DMS153 (cell line): Measurements from ENCODE around the gene POLG.

Experiments
- DNase-seq: peaks from one replicate; lab custom pipeline; 2025; lab: John Stamatoyannopoulos, UW

The POLG gene

DNA sequence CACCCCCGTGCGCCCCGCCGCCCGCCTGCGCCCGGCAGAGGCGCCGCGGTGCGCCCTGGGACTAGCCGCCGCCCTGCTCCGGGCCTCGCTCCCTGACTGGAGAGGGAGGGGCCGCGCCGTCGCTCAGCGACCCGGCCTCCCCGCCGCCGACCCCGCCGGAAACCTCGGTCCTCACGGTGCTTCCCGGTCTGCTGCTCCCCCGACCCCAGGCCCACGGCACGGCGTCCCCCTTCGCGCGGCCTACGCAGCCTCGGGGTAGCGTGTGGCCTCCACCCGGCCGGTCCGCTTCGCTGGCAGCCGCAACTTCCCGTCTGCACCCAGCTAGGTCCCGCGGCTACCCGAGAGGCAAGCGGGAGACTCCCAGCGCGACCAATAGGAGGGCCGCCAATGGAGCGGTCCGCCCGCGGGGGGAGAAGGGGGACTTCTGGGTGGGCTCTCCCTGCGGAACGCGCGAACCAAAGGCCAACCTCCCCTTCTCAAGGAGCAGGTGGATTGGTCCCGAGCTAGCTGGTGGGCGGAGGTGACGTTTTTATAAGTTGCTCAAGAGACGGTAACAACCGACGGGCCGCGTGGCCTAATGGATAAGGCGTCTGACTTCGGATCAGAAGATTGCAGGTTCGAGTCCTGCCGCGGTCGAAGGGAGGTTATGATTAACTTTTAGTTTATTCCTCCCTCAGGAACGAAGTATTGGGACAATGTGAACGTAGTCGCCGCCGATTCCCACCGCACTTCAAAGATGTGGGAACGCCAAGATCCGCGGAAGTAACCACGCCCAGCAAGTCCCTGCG is at the start of gene POLG:
TSS of gene POLG (minus strand) at position 315 of the 788 bp plus-strand sequence. CDS start 1,070 bp downstream, outside the sequence.
- peak; percentile 91 for DNase-seq

DNA sequence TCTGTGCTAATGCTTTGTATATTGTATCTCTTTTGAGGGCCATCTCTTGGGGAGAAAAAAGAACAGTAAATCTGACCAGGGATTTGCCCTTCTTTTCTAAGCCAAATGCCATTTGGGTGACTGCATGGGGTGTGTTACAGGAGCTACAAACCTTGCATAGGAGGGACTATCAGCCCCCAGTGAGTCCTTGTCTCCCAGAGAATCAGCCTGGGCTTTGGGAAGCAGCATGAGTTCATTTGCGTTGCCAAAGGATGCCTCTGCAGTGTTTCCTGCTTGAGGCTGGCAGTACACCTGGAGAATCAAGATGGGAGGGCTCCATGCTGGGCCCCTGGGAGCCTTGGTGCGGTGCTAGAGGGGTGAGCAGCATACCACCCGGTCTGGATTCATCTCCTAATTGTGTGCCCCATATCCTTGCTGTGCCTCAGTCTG is 49.6 kb upstream of the POLG start:
- DNase-seq: no peak

GRCh38 chr15:89383365-89384175 is 48.9 kb upstream of the POLG start:
- peak; percentile 63 for DNase-seq

GRCh38 chr15:89381888-89382686 is 47.5 kb upstream of the POLG start:
- no peak for DNase-seq

GRCh38 chr15:89381331-89381730 is 46.7 kb upstream of the POLG start:
- no peak for DNase-seq

DNA sequence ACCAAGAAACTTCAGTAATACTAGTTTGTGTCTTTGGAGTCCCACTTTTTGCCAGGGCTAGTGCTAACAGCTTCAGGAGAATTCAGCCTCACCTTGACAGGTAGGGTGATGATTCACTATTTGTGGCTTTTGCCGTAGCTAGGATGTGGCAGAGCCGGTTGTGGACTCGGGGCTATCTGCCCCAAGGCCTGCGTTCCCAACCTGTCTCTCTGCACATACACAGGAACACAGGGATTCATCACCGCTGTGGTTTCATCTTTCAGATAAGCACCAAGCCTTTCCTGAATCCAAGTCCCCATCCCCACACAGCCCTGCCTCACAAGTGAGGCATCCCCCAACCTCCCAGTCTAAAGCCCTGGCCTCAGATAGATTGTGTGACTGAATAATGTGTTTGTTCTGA is 45.2 kb upstream of the POLG start:
- no peak for DNase-seq

DNA sequence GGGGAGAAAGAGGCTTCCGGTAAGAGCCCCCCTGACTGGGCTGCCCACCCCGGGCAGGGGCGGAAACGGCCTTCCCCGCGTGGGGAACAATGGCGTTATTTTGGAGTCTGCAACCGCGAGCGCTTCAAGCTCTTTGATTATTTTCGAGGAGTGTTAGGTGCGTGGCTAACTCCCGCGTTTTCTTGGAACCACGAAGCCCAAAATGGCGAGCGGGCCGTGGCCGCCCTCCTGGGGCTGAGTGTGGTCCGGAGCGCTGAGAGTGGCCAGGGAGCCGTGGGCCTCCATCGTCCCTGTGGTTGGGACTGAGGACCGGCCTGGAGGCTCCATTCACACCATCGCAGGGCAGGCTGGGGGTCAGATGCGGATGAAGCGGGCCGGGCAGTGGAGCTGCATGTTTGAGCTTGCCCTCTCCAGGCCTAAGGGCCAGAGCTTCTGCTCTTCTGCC is 44.6 kb upstream of the POLG start:
- DNase-seq: no peak

GRCh38 chr15:89378296-89379151 is 43.9 kb upstream of the POLG start:
- DNase-seq: no peak

- DNase-seq: no peak
Measured at GRCh38 chr15:89377842-89378295, 43.2 kb upstream of the POLG start.

DNA sequence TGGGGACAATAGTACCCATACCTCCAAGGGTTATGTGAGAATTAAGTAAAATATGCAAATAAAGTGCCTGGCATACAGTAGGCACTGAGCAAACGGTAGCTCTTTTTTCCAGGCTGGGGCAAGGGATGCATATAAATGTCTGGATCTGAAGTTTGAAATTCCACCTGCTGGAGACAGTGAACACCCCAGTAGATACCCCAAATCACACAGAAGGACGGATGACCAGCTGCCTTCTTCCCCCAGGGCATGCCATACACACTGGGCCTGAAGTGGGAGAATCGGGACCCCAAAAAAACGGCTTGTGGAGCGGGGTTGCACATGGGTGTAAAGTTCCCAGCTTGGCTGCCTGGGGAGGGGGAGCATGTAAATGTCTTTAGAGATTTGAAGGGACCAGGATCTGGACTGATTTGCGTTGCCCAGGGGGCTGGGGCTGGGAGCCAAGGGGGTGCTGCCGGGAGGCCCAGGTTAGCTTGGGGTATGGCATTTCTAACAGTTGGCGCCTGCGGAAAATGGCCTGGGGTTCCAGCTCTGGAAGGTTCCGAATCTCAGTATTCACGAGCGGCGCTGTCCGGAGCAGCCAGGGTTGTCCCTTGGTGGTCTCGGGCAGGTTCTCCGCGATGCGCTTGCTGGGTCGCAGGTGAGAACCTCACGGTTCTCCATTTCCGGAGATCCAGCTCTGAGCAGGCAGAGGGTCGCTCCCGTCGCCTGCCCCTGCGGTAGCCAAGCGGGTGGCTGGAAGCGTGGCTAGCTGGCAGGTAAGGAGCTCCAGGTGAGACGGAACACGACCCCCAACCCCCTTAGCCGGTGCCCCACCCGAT is 42.6 kb upstream of the POLG start:
- DNase-seq: no peak

DNA sequence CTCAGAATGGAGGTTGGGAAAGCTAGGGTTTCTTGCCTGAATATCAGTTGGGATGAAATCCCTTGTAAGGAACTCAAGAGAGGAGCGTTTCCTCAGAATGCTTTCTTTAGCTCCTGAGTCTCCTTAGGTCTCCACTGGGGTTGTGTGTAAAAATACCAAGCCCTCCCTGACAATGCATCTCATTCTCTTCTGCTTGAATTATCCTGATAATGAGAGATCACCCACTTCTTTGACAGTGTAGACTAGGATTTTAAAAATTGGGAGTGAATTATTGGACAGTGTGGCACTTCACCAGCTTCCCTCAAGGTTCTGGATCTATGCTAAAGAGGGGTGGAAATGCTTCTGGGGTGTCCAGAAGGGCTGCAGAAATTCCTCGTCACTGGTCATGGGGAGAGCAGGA is 41.8 kb upstream of the POLG start:
- no peak for DNase-seq

DNA sequence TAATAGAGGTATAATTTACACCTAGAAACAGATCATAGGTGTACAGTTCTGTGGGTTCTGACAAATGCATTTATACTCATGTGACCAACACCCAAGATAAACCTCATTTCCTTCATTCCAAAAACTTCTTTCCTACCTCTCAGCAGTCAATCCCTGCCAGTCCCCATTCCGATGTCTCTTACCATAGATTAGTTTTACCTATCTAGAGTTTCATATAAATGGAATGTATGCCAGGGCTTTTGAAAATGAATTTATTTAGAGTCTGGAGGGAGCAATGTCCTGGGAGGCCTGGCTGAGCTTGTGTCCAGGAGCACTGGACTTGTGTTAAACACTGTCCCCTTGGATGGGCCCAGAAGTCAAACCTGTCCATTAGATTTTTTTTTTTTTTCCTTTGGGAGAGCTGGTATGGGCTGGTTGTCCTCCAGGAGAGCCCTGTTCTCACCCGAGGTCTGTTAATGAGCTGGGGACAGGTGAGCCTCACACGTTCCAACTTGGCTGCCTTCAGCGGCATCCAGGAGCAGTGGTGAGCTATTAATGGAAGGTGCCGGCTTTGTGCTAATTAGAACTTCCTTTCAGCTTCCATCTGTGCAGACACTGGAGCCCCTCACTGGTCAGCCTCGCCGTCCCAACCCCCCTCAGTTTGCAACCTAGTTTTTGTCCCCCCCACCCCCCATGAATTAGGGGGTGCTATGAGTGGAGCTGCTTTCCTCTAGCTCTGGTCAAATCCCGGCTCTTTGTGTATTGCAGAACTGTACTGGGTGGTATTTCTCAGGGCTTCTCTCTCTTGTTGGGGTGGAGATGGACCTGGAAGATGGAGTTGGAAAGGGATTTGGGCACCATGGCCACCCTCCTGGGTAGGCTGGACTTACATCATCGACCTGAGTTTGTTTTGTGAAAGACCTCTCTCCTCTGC is 40.7 kb upstream of the POLG start:
- DNase-seq: no peak

DNA sequence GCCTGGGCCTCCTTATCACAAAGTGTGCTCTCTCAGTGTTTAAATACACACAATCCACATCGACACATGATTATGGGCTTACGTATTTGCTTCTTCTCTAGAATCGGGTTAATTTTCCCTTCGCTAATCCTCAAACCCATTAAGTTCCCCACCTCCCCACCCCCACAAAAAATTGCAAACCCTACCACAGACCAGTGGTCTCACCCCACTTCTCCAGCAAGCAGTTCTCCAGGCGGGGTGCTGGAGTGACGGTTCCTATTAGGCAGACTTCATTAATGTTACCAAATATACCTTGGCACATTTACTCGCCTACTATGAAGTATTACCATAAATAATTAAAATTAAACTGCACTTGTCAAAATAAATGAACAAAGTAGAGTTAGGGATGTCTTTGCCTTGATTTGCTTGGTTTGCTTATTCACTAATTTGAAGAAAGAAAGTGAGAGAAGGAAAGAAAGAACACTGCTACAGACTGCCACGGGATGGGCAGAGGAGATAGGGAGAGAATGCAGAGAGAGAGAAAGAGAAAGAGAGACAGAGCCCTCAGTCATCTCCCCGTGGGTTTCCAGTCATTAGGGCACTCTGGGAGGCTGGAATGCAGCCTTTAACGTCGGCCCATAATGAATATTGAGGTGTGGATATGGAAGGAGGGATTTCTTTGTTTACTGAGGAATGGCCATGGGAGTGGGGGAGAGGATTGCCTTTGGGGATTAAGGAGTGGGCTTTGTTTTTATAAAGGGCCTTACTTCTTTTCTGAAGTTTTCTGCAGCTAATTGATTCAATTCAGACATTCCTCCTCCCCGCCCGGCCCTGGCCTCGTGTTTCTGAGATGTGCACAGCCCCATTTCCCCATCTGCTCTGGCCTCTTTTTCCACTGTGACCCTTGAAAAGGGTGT is 39.7 kb upstream of the POLG start:
- DNase-seq: no peak

DNA sequence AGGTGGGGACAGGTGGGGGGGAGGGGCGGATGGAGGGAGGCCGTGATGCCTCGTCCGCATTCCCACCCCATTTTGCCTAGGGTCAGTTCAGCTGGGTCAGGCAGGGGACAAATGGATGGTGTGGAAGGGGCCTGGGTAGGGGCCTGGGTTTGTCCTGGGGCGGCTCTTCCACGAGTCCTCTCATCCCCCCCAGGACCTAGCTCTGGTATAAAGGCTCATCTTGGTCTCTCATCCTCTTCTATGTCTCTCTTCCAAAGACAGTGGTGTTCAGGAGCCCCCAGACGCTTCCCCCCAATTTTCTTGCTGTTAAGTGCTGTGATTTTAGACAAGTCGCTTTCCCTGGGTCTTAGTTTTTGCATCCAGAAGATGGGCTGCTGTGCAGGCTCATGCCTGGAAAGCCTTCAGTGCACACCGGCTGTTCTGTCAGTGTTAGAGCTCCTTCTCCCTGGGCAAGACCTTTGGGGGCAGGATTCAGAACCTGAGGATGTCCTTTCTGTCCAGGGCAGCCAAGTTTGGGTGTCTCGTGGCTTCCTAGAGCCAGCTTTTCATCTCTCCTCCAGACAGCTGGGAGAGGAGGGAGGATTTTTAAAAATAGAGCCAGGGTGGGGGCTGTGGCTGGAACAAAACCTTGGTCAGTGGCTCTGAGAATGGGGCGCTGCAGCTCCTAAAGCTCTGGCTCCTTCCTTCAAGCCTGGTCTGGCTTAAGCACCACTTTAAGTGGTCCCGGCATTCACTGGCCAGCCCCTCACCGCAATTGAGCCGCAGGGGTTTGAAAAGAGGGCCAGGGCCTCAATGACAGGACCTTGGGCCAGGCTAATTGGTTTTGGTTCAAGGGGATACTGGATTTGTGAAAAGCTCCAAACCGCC is 37.7 kb upstream of the POLG start:
- no peak for DNase-seq

DNA sequence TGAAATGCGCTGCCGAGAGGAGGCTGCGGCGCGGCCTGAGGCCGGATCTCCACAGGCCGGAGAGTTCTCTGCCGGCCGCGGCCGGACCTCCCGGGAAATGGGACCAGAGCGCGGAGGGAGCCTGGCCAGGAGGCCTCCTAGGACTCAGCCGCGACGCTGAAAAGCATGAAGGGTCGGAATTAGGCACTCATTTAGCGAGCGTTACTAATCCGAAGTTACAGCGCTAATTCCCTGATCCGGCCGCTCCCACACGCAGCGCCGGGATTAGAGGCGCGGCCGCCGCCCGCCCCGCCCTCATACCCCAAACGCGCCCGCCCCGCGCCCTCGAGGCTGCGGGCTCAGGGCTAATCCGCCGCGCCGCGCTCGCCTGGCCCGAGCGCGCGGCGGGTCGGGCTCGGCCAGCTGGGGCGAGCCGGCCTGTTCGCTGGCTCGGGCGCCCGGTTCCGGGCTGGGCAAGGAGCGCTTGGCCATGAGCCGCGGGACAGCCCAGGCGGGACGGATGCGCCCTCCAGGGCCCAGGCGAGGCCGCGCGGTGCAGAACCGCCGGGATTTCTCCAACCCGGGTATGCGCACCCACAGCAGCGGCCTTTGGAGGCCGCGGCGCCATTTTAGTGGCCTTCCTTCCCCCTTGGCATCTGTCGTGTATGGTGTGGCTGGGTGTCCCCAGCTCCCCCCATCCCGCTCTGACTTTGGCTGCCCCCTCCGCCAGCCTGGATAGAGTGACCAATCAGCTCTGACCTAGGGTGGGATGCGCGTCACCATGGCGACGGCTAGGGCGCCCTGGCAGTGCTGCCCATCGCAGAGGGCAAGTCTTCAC is 36.8 kb upstream of the POLG start:
- DNase-seq: no peak

DNA sequence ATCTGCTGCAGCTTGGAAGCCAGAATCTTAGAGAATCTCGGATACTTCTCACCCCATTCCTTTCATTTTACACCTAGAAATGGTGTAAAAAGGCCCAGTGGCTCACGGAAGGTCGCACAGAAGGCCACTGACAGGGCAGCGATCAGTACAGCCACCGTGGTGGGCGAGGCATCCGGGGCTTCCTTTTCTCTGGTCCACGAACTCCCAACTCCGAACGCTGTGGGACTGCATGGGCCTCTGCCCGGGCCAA is 36.3 kb upstream of the POLG start:
- DNase-seq: no peak
